Hematopoietic multipotent progenitor cell treated with erythropoietin and hydrocortisone succinate and interleukin-3 and kit ligand, for 17 days (in vitro differentiated cells): ENCODE results near the gene TTBK1.

Source experiments
- DNase-seq: peaks from one replicate; pipeline ENCODE4 v3.0.0-alpha.2; 2015; ENCODE audit warnings: low spot score

The TTBK1 gene

DNA sequence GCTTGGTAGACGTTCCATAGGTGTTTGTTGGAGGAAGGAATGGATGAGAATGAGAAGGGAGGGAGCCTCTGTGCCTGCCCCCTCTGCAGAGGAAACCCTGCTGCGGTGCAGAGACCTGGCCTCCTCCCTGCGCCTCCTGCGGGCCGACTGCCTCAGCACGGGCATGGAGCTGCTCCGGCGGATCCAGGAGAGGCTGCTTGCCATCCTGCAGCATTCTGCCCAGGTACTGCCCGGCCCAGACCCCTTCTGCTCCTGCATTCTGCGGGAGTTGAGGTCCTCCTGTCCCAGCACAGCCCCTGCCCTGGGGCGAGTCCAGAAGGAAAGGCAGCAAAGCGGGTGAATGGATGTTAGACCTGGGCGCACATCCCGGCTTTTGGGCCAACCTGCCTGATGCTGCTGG, 20.1 kb upstream of the TTBK1 start:
- DNase-seq = no peak

DNA sequence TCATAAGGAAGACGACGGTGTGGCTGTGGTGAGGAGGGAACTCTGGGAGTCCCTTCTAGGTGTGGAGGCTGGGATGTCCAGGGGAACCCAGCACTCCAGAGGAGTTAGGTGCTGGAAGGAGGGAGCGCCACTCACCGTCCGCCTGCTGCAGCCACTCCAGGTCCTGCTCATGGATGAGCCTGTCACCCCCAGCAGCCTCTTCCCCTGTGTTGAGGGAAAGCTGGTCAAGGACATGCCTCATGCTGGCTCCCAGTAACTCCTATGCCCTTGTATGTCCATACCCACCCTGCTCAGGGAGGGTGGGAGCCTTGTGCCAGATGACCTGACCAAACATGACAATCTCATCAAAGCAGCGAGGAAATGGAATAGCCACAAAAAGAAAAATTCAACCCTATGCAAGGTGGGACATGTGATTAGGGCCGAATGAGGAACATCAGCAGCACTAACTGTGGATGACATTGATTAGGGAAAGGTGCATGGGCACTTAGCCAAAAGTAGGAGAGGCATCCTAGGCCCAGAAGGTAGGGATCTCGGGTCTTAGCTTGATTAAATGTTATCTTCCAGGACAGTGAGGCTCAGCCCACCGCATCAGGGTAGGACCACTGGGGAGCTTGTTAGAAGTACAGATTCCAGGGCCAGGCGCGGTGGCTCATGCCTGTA, 17.0 kb upstream of the TTBK1 start:
- peak; percentile 9 for DNase-seq

DNA sequence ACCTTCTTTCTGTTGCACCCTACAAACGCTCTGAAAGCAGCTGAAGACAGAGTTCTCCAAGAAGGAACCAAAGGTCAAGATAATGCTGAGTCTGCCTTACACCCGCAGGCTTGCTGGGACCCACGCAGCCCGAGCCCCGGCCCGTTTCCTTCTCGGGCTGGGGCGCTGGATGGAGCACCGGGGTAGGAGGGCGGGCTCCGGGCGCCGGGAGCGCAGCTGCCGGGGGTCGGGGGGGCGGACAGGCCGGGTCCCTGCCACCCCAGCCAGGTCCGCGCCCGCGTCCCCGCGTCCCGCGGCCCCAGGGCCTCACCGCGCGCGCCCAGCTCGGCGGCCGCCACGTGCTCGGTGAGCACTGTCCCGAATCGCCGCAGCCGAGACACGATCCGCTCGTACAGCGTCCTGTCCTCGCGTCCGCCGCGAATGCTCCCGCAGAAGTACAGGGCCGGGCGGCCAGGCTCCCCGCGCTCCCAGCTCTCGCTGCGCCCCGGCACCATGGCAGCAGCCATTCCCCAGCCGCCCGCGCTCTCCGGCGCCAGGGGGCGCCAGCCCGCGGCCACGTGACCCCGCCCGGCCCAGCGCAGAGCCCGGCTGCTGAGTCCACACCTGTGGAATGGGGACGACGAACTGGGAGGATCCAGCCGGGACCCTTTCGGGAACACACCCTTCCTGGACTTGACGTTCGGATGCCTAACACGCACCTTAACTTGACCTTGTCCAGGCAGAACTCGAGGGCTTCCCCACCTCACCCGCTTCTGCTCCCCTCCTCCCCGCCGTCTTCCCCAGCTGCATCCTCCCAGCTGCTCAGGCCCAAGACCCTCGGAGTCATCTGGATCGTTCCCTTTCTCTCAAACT, 14.1 kb upstream of the TTBK1 start, which contains the start of gene DNPH1:
DNPH1 (minus strand) TSS at position 531 of the 852 bp plus-strand sequence; CDS start at position 506, 25 bp downstream.
- peak; percentile 76 for DNase-seq

DNA sequence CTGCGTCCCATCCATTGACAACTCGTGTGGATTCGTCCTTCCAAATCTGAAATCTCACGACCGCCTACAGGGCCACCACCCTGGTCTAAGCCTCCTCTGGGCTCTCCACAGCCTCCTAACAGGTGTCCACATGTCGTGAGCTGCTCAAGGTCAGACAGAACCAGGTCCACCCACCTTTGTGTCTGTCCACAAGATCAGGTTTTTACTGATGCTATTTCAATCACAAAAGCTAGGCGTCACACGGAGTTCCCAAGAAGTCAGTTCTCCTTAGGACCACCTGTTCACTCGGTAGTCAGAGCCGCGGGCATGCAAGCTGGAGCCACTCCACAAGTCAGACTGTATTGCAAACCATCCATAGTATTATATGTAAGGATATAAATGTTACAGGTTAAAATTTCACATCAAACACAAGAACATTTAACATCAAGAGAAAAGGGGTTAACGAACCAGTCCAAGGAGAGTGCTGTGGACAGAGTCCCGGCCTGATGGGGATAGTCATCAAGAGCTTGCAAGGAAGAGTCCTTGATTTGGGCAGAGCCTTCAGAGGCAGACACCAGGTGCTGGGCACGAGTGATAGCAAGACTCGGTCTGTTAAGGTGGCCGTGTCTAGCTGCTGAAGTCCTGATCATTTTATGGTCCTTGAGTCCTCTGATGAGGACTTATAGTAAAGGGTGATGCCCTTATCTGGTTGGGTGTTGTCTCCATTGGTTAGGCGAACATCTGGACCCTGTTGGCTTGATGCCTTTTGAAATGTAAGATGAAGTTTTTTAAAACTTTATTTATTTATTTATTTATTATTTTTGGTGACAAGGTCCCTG, 13.3 kb upstream of the TTBK1 start:
- DNase-seq = peak; percentile 32

GRCh38 chr6:43231053-43231452, 12.2 kb upstream of the TTBK1 start:
- DNase-seq = no peak

GRCh38 chr6:43231735-43232450, 11.4 kb upstream of the TTBK1 start:
- DNase-seq = no peak

DNA sequence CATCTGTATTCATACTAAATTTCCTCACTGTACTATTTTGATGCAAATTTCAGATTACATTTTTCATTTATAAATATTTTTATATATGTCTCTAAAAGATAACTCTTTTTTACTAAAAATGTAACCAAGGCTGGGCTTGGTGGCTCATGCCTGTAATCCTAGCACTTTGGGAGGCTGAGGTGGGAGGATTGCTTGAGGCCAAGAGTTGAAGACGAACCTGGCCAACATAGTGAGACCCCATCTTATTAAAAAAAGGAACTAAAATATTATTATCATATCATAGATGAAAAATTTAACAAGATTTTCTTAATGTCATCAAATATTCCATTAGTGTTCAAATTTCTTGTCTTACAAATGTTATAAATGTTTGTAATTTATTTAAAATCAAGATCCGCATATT, 7.4 kb upstream of the TTBK1 start:
- no peak for DNase-seq

DNA sequence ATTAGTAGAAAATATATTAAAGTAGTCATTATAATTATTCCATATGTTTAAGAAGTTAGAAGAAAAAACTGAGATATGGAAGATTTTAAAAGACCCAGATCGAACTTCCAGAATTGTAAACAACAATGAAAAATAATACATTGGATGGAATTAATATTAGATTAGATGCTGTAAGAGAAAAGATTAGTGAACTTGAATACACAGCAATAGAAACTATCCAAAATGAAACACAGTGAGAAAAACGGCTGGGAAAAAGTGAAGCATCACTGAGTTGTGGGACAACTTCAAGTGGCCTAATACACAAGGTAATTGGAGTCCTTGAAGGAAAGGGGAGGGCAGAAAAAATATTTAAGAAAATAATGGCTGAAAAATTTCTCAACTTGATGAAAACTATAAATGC, 4.2 kb upstream of the TTBK1 start:
- no peak for DNase-seq

DNA sequence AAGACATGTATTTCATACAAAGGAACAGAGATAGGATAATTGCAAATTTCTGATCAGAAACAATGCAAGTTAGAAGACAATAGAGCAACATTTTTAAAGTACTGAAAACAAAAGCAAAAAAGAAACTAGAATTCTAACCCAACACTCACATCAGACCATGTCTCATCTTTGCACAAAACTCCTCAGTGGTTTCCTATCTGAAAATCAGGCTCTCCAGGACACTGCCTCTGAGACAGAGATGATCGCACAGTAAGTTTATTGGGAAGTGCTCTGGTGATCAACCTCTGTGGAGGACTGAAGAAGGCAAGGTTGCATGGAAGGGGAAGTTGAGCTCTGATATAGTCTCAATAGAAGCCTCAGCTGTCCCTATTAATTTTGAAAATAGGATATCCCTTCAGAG, 2.3 kb upstream of the TTBK1 start:
- DNase-seq = no peak

- no peak for DNase-seq
Measured at GRCh38 chr6:43241446-43241845, 1.8 kb upstream of the TTBK1 start.

GRCh38 chr6:43243664-43244321, 512 bp downstream of the TTBK1 start:
- no peak for DNase-seq

DNA sequence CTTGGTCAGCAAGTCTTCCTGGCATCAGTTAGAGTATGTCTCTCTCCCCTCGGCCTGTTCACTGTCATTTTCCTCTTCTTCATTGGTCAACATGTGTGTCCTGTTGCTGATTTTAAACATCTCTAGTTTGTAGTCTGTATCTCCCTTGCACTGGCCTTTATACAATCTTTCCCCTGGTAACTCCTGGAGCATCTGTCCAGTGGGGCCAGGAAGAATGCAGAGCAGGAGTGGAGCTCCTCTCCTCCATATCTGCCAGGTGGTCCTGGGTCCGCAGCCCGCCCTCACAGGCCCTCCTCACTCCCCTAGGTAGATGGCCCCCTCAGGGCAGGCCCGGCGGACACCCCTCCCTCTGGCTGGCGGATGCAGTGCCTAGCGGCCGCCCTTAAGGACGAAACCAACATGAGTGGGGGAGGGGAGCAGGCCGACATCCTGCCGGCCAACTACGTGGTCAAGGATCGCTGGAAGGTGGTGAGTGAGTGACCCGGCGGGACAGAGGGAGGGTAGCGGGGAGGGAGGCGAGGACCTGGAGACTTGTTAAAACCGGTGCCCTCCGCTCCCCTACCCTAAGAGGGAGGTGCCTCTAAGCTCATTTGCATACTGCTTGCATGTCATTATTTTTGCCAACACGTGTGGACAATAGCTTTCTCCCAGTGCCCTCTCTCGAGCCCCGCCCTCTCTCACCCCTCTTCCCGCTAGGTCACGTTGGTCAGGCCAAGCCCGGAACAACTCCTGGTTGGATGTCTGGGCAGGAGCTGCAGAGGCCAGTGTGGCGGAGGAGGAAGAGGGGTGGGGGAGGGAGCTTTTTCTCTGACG, 3.2 kb downstream of the TTBK1 start:
- no peak for DNase-seq

GRCh38 chr6:43247114-43247999, 4.1 kb downstream of the TTBK1 start:
- DNase-seq = no peak

DNA sequence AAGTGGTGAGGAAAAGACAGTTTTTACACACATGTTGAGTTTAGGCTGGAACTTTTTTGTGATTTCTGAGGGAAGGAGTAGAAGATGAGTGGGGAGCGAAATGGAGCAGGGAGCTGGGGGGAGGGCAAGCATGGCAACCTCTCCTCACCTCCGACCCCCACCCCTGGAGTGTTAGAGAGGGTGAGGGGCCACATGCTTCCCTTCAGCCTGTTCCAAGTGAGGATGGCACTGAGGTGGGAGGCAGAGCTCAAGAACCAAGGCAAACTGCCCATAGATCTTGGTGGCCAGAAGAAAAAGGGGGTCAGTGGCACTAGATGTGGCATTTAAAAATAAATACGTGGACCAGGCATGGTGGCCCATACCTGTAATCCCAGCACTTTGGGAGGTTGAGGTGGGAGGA, 4.8 kb downstream of the TTBK1 start:
- DNase-seq = no peak

DNA sequence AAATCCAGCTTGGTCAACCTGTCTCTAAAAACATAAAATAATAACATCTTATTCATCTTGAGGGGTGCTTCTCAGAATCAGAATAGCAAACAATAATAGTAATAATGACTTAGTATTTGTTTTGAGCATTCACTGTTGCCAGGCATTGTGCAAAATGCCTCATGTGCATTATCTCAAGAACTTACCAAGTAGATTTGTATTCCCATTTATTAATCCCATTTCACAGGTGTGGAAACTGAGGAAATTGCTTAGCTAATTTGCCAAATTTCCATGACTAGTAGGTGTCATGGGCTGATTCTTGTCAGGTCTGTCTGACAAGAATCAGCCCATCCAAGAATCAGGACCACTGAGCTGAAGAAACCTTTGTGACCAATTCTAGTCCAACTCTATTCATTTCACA, 5.5 kb downstream of the TTBK1 start:
- DNase-seq = no peak

GRCh38 chr6:43250992-43251373, 7.7 kb downstream of the TTBK1 start:
- no peak for DNase-seq

GRCh38 chr6:43253401-43253800, 10.1 kb downstream of the TTBK1 start:
- DNase-seq = no peak

DNA sequence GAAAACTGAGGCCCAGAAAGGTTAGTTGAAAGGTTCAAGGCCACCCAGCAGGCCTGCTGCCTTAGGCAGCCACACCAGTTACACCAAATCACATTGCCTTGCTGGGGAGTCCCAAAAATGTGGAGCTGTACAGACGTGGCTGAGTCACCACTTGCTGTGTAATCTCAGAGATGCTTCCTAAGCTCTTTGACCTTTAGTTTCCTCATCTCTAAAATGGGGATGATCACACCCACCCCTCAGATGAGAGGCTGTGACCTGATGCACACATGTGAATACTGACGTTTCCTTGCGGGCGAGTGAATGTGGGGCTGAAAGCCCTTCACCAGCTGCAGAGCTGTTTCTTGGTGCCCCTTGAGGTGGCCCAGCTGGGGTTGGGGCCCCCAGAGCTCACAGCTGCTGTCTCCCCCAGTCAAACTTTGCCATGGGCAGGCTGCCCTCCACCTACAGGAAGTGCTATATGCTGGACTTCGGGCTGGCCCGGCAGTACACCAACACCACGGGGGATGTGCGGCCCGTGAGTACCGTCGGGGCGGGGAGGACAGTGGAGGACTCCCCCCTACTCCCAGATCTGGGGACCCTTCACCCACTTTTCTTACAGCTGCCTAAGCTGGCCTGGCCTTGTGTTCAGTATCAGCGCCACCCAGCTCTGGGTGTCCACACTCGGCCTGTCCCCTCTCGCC, 11.0 kb downstream of the TTBK1 start:
- DNase-seq = no peak

DNA sequence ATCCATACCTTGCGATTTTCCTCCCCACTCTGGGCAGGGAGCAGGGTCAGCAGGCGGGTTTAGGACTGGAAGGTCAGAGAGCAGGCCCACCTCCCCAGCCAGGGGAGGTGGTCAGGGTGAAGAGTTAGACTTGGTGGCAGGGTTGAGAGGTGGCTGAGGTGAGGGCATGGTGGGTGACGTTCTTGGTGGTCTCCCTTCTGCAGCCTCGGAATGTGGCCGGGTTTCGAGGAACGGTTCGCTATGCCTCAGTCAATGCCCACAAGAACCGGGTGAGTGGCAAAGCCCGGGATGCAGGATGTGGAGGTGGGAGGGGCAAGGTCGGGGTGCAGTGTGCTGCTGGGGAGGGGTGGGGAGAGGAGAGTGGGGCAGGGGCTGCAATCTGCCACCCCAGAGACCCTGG, 11.6 kb downstream of the TTBK1 start:
- DNase-seq = no peak
